Measurements from ENCODE around the gene HAT1.

- TF ChIP-seq MYC (IDR thresholded peaks at IDR 0.05; ENCODE audit: insufficient read depth, insufficient read length, insufficient replicate concordance, low read length, severe bottlenecking) = no peak
- TF ChIP-seq CTCF (IDR thresholded peaks at IDR 0.05 in 2 of 3, conservative IDR thresholded peaks at IDR 0.05 in 1 of 3; ENCODE audit: control insufficient read depth in 2 of 3, extremely low read depth in 1 of 3, insufficient read depth in 1 of 3, low read depth in 3 of 3, low read length in 3 of 3) = 0 out of 6 replicates have a peak, but pooled peaks of 1 of the 3 experiments have one; percentile 1
- TF ChIP-seq ZNF274 (IDR thresholded peaks at IDR 0.05; ENCODE audit: insufficient read depth, insufficient read length) = no peak
- no peak for TF ChIP-seq PBX3 (IDR thresholded peaks at IDR 0.05; ENCODE audit: insufficient replicate concordance, low read depth, low read length)
- no peak for TF ChIP-seq POLR2A (IDR thresholded peaks at IDR 0.05; ENCODE audit: low read depth, low read length)
- no peak for TF ChIP-seq MTA3 (IDR thresholded peaks at IDR 0.05; ENCODE audit: borderline replicate concordance, low read length)
- no peak for TF ChIP-seq ZSCAN29 (IDR thresholded peaks at IDR 0.05)
- no peak for TF ChIP-seq EP300 (IDR thresholded peaks at IDR 0.05; ENCODE audit: borderline replicate concordance in 1 of 2, control insufficient read depth in 1 of 2, low read depth in 2 of 2, low read length in 2 of 2)
These were observed 29.0 kb upstream of the HAT1 start for GRCh38 chr2:171893196-171893823.
